WERI-Rb-1 (cell line): Measurements from ENCODE around the gene DCANP1.
"Not testable (repeated sequence)": the region's sequence is repeated elsewhere in the genome, so short reads cannot be mapped to it uniquely, and the experiment has no call there.

Source experiments
- DNase-seq: peaks from one replicate; pipeline ENCODE4 v3.0.0-alpha.2; 2020
- H3K27ac ChIP-seq: fragments of 250-450 bp; sonication (Bioruptor Pico); 2 replicates; pipeline ENCODE4 v1.5.1; 2020; ENCODE audit warnings: mild to moderate bottlenecking, moderate library complexity
- H3K27me3 ChIP-seq: fragments of 250-450 bp; sonication (Bioruptor Pico); 2 replicates; pipeline ENCODE4 v1.5.1; 2021; ENCODE audit warnings: mild to moderate bottlenecking, low read depth, moderate library complexity; ENCODE audit not compliant: insufficient read depth, severe bottlenecking
- H3K36me3 ChIP-seq: fragments of 250-450 bp; sonication (Bioruptor Pico); 2 replicates; pipeline ENCODE4 v1.5.1; 2020; ENCODE audit warnings: mild to moderate bottlenecking, moderate library complexity
- H3K4me3 ChIP-seq: 2 replicates; pipeline ENCODE4 v1.5.1; 2011; ENCODE audit warnings: low read depth, mild to moderate bottlenecking, control low read depth, low read length
- H3K9me3 ChIP-seq: fragments of 250-450 bp; sonication (Bioruptor Pico); 2 replicates; pipeline ENCODE4 v1.5.1; 2021; ENCODE audit warnings: mild to moderate bottlenecking, moderate library complexity; ENCODE audit not compliant: severe bottlenecking
- TF ChIP-seq, protein P1 (sequence below): IDR thresholded peaks from 2 replicates; pipeline ENCODE4 v1.5.1; 2011; ENCODE audit warnings: low read depth, mild to moderate bottlenecking, control low read depth, inconsistent platforms, low read length

Gene DCANP1

DNA sequence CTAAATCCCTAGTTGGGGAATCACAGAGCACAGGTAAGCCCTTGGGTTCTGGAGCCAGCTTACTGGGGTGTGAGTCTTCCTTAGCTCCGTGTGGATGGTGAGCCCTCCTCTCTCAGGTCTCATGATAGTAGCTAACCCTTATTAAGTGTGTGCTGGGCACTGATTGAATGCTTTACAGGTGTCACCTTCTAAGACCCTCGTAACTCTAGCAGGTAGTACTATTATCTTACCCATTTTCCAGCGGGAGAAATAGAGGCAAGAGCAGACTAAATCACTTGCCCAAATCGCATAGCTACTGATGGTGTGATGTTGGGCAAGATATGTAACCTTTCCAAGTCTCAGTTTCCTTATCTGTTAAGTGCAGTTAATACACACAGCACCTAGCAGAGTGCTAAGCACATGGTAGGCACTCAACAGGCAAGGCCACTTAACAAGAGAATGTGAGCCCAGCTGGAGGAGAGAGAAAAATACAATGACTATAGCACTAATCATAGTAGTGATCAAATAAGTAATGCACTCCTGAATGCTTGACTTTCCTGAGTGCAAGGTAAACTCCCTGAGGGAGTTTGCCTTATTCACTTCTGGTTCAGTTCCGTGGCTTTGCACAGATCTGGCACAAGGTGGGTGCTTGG is at the start of gene DCANP1:
TSS of gene DCANP1 (minus strand) at position 51 of the 632 bp plus-strand sequence. CDS start 240 bp downstream, outside the sequence.
- no peak for DNase-seq
- H3K4me3 ChIP-seq, result no peak within 1 kb of the TSS
- no peak within 1 kb of the TSS for H3K27ac ChIP-seq
- H3K9me3 ChIP-seq, result no peaks in the 10 kb centered on the region
- H3K27me3 ChIP-seq, result no peaks in the 10 kb centered on the region
- H3K36me3 ChIP-seq, result no peaks in the 10 kb centered on the region
- TF ChIP-seq, protein P1, sequence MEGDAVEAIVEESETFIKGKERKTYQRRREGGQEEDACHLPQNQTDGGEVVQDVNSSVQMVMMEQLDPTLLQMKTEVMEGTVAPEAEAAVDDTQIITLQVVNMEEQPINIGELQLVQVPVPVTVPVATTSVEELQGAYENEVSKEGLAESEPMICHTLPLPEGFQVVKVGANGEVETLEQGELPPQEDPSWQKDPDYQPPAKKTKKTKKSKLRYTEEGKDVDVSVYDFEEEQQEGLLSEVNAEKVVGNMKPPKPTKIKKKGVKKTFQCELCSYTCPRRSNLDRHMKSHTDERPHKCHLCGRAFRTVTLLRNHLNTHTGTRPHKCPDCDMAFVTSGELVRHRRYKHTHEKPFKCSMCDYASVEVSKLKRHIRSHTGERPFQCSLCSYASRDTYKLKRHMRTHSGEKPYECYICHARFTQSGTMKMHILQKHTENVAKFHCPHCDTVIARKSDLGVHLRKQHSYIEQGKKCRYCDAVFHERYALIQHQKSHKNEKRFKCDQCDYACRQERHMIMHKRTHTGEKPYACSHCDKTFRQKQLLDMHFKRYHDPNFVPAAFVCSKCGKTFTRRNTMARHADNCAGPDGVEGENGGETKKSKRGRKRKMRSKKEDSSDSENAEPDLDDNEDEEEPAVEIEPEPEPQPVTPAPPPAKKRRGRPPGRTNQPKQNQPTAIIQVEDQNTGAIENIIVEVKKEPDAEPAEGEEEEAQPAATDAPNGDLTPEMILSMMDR, result no peak

- not testable (repeated sequence) for H3K27ac ChIP-seq, H3K4me3 ChIP-seq, H3K9me3 ChIP-seq, H3K27me3 ChIP-seq, DNase-seq, H3K36me3 ChIP-seq
These were observed 48.4 kb upstream of the DCANP1 start for GRCh38 chr5:135495531-135495930.

- Histone ChIP-seq H3K36me3 (no peaks in the 10 kb centered on the region), H3K27ac (no peak overlapping the region), H3K9me3 (peaks cover 5% of the 10 kb centered on the region), H3K27me3 (no peaks in the 10 kb centered on the region), H3K4me3 (no peak overlapping the region)
- TF ChIP-seq, protein P1, result no peak
- no peak for DNase-seq
These were observed 47.0 kb upstream of the DCANP1 start for GRCh38 chr5:135494196-135494595.

DNA sequence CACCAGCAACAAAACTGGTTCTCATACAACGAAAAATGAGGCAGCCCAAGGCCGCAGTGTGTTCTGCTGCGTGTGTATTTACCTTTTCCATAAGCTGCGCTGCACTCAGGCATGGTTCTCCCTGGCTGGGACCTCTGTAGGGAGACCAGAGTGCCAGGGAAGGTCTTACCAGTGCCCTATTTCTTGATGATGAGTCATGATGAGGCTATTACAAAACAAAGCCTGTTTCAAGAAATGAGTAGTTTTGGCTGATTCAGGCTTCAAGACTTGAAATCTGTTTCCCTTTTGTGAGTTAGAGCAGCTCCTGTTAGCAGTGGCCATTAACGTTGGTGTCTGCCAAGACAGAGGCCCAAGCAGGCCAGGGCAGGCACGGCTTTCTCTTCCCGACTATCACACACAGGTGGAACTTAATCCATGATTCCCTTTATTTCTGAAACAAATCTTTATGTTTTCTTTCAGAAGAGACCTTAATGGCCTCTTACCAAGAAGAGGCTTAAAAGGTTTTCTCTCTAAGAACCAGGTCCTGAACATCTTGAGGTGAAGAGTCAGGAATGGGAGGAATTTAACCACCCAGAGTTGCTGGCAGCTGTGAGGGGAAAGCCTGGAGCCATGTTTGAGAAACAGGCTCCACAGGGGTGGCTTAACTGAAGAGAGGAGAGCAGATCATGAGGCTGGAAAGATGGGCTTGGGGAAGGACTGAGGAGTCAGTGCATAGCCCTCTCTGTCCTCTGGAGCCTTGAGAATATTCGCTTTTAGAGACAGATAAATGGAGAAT is 46.4 kb upstream of the DCANP1 start:
- Histone ChIP-seq H3K4me3 (no peak overlapping the region), H3K27ac (no peak overlapping the region), H3K36me3 (no peaks in the 10 kb centered on the region), H3K9me3 (peaks cover 5% of the 10 kb centered on the region), H3K27me3 (no peaks in the 10 kb centered on the region)
- TF ChIP-seq, protein P1, result no peak
- no peak for DNase-seq

GRCh38 chr5:135492319-135492626 is 45.1 kb upstream of the DCANP1 start:
- Histone ChIP-seq H3K27ac (no peak overlapping the region), H3K9me3 (peaks cover 5% of the 10 kb centered on the region), H3K36me3 (no peaks in the 10 kb centered on the region), H3K27me3 (no peaks in the 10 kb centered on the region), H3K4me3 (no peak overlapping the region)
- no peak for DNase-seq
- TF ChIP-seq, protein P1, result no peak

DNA sequence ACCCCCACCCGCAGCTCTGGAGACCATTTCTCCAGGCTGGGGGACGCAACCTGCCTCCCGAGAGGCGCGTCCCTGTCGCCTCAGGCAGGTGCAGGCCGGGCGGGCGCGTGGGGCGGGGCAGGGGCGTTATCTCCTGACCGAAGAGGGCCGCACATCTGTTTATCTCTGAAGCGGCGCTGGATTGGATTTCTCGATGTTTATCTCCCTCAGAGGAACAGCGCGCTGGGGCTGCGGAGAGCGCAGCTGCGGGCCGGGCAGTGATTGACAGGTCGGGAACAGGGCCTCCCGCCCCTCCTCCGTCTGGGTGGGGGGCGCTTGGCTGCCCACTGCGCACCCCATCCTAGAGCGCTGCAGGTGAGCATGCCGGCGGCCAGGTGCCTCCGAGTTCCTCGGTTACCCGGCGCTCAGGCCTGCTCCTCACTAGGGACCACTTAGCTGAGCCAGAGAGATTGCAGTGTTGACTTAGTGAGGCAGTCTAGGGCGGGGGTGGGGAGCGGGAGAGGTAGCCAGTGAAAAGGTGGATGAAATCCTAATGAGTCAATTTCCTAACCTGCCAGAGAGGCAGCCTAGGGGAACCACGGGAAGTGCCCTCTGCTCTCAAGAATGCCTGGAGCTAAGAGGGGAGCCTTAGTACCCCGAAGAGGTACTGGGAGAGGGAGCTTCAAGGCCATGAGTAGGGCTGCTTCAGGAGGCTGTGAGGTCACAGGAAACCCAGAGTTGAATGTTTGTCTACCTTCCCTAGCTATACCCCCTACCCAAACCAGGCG is 44.6 kb upstream of the DCANP1 start:
- no peak overlapping the region for H3K4me3 ChIP-seq
- H3K27me3 ChIP-seq, result no peaks in the 10 kb centered on the region
- no peak overlapping the region for H3K27ac ChIP-seq
- TF ChIP-seq, protein P1, result no peak
- H3K9me3 ChIP-seq, result peaks cover 5% of the 10 kb centered on the region
- H3K36me3 ChIP-seq, result no peaks in the 10 kb centered on the region
- no peak for DNase-seq
